Progenitor cell of endocrine pancreas (in vitro differentiated cells): ENCODE data around the gene LITAFD. TPM values are rescaled to one million over a fixed set of nuclear protein-coding genes. Genes with fewer than 3 reads are reported as not detected.

Experiments
- DNase-seq: peaks from one replicate; pipeline ENCODE4 v3.0.0; 2021; ENCODE audit warnings: low spot score; ENCODE audit not compliant: unreplicated experiment
- H3K27ac Mint-ChIP-seq: 2 replicates; pipeline ENCODE4 v1.8.0; 2021; ENCODE audit warnings: mild to moderate bottlenecking, moderate library complexity, mixed read lengths
- H3K27me3 Mint-ChIP-seq: 2 replicates; pipeline ENCODE4 v1.8.0; 2021; ENCODE audit warnings: mixed read lengths
- H3K36me3 Mint-ChIP-seq: 2 replicates; pipeline ENCODE4 v1.8.0; 2022; ENCODE audit warnings: mixed read lengths; ENCODE audit not compliant: insufficient read depth
- H3K4me1 Mint-ChIP-seq: 2 replicates; pipeline ENCODE4 v1.8.0; 2021; ENCODE audit warnings: low read depth, mixed read lengths
- H3K4me3 Mint-ChIP-seq: 2 replicates; pipeline ENCODE4 v1.8.0; 2021; ENCODE audit warnings: low read depth, mild to moderate bottlenecking, moderate library complexity, mixed read lengths
- H3K9me3 Mint-ChIP-seq: 2 replicates; pipeline ENCODE4 v1.8.0; 2021; ENCODE audit warnings: low read depth, mixed read lengths
- total RNA-seq: library from RNA; stranded (reverse); gene quantifications from 2 replicates; pipeline ENCODE4 v1.2.1, GENCODE V29; 2021
- TF ChIP-seq, protein P1 (sequence below): fragments of 200-600 bp; sonication (generic); IDR thresholded peaks from one replicate; pipeline ENCODE4 v1.5.0; 2021; ENCODE audit warnings: antibody characterized with exemption, mild to moderate bottlenecking; ENCODE audit not compliant: unreplicated experiment

The LITAFD gene
- total RNA-seq, 1 donor from 2014 or later, result not detected

DNA sequence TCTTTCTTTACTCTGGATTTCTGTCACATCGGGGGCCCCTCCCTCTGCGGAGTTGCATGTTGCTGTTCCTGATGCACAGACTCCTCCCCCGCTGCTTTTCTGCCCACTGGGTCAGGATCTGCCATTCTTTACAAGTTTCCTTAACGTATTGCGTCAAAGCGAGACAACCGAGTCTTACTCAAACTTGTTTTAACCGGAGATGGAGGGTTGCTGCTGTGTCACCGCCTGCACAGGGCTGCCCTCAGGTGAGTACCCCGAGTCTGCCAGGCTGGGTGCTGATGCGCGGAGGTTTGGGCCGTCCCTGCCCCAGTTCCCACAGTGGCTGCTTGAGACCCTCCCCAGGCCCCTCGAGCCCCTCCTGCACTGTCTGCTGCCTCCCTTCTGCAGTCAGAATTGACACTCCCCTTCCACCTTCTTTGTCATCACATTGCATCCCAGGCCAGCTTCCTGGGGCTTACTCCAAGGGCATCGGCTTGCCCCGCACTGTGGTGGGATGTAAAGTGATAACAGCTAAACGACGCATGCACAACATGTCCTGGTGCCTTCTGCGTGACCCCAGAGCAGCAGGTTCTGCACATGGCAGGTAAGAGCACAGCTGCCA, 32.6 kb upstream of the LITAFD start:
- Mint-ChIP-seq H3K4me1 (peaks cover 7% of the 10 kb centered on the region), H3K27ac (peak overlapping the region; percentile 84), H3K4me3 (no peak overlapping the region), H3K9me3 (no peaks in the 10 kb centered on the region), H3K36me3 (peaks cover 21% of the 10 kb centered on the region), H3K27me3 (no peaks in the 10 kb centered on the region)
- no peak for DNase-seq
- TF ChIP-seq, protein P1, sequence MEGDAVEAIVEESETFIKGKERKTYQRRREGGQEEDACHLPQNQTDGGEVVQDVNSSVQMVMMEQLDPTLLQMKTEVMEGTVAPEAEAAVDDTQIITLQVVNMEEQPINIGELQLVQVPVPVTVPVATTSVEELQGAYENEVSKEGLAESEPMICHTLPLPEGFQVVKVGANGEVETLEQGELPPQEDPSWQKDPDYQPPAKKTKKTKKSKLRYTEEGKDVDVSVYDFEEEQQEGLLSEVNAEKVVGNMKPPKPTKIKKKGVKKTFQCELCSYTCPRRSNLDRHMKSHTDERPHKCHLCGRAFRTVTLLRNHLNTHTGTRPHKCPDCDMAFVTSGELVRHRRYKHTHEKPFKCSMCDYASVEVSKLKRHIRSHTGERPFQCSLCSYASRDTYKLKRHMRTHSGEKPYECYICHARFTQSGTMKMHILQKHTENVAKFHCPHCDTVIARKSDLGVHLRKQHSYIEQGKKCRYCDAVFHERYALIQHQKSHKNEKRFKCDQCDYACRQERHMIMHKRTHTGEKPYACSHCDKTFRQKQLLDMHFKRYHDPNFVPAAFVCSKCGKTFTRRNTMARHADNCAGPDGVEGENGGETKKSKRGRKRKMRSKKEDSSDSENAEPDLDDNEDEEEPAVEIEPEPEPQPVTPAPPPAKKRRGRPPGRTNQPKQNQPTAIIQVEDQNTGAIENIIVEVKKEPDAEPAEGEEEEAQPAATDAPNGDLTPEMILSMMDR, result no peak

DNA sequence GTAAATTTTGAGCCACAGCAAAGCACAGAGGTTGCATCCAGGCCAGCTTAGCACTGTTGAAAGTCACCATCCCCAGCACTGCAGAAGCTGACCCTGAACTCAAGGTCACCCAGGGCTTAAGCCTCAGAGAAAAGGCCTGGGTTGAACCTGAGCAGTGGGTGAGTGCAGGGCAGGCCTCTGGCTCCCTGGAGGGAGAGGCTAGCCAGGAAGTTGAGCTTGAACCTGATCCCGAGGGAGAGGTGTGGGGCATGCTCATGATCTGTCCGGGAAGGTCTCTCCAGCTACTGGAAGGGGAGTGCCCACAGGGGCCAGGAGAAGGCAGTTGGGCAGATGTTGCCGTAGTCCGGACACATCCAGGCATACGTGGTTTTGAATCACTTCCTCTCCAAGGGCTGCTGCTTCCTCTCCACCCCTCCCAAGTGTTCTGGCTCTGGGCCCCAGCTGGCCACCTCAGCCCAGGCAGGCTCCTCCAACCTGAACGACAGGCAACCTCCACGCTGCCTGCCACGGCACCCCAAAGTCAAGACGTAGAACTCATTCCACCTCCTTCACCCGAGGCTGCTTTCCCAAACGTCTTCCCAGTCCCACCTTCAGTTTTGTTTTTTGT, 31.8 kb upstream of the LITAFD start:
- Mint-ChIP-seq H3K4me1 (peaks cover 7% of the 10 kb centered on the region), H3K27me3 (no peaks in the 10 kb centered on the region), H3K36me3 (peaks cover 16% of the 10 kb centered on the region), H3K9me3 (no peaks in the 10 kb centered on the region), H3K4me3 (no peak overlapping the region), H3K27ac (peak overlapping the region; percentile 71)
- DNase-seq, result no peak
- TF ChIP-seq, protein P1, result no peak

DNA sequence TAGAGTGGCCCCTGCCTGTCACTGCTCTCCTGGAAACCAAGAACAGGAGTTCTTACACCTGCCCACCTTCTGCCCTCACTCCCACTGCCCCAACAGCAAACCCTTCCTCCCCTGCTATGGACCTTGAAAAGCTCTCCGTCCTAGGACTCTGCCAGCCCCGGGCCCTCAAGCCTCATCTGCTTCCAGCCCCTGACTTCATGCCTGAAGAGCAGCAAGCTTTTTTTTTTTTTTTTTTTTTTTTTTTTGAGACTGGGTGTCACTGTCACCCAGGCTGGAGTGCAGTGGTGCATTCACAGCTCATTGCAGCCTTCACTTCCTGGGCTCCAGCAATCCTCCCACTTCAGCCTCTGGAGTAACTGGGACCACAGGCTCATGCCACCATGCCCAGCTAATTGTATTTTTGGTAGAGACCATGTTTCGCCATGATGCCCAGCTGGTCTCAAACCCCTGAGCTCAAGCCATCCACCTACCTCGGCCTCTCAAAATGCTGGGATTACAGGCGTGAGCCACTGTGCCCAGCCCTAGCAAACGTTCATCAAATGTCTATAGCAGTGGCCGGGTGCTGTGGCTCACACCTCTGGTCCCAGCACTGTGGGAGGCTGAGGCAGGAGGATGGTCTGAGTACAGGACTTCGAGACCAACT, 30.3 kb upstream of the LITAFD start:
- peak overlapping the region; percentile 33 for H3K27ac Mint-ChIP-seq
- H3K36me3 Mint-ChIP-seq, result peaks cover 17% of the 10 kb centered on the region
- no peaks in the 10 kb centered on the region for H3K27me3 Mint-ChIP-seq
- H3K9me3 Mint-ChIP-seq, result no peaks in the 10 kb centered on the region
- TF ChIP-seq, protein P1, result no peak
- H3K4me3 Mint-ChIP-seq, result no peak overlapping the region
- peaks cover 5% of the 10 kb centered on the region for H3K4me1 Mint-ChIP-seq
- no peak for DNase-seq

DNA sequence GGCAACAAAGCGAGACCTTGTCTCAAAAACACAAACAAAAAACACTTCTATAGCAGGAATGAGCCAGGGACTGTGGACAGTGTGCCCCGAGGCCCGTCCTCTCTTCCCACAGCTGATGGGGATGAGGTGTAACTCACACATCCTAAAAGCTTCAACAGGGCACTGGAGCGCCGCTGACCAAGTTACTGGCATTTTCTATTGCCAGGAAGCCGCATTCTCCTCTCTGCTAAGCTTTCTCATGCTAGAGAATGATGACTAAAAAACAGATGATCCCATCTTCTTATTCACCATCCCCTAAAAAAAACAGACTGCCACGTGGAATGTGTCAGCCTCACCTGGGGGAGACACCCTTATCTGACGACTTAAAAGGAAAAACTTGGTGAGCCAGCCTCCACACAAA, 29.6 kb upstream of the LITAFD start:
- Mint-ChIP-seq H3K27ac (no peak overlapping the region), H3K9me3 (no peaks in the 10 kb centered on the region), H3K4me3 (no peak overlapping the region), H3K27me3 (no peaks in the 10 kb centered on the region), H3K36me3 (peaks cover 18% of the 10 kb centered on the region), H3K4me1 (peaks cover 2% of the 10 kb centered on the region)
- no peak for DNase-seq
- TF ChIP-seq, protein P1, result no peak

DNA sequence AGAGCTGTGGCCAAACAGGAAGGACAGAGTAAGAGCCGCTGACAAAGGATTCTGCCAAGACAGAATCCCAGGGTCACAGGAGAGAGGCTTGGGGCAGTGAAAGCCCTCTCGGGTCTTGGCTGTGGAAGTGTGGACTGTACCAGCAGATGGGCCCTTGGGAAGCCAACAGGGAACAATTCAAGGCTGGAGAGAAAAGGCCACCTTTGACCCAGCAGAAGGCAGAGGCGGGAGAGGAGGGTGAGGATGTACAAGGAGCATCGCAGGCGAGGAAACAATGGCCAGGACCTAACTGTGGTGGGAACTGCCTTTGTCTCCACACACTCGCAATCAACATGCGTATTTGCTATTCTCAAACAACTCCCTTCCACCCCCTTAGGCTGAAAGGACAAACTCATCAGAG, 29.0 kb upstream of the LITAFD start:
- TF ChIP-seq, protein P1, result no peak
- H3K27me3 Mint-ChIP-seq, result no peaks in the 10 kb centered on the region
- no peaks in the 10 kb centered on the region for H3K9me3 Mint-ChIP-seq
- H3K36me3 Mint-ChIP-seq, result peaks cover 21% of the 10 kb centered on the region
- no peak for DNase-seq
- peak overlapping the region; percentile 15 for H3K27ac Mint-ChIP-seq
- H3K4me1 Mint-ChIP-seq, result peaks cover 2% of the 10 kb centered on the region
- H3K4me3 Mint-ChIP-seq, result no peak overlapping the region
